Right cardiac atrium (tissue), 5 donors: ENCODE results near the gene PAPOLG. TPM values are rescaled to one million over a fixed set of nuclear protein-coding genes. Genes with fewer than 3 reads are reported as not detected.

Source experiments
- ATAC-seq, 2 donors: fragments of 200-7000 bp; cut with Tn5 transposase; one replicate each; pipeline versions ENCODE4 v1.8.0 to v1.9.1; 2020; ENCODE audit warnings: moderate library complexity in 2 of 2, mild to moderate bottlenecking in 1 of 2
- DNase-seq, 3 donors: peaks; one replicate each; pipeline ENCODE4 v3.0.0-alpha.2; 2020
- H3K27ac ChIP-seq: one replicate; pipeline ENCODE4 v1.5.1; 2013; ENCODE audit warnings: mild to moderate bottlenecking, low read length, control low read depth, moderate library complexity
- H3K27me3 ChIP-seq: one replicate; pipeline ENCODE4 v1.6.1; 2013; ENCODE audit not compliant: control insufficient read depth, insufficient read depth
- H3K4me1 ChIP-seq: one replicate; pipeline ENCODE4 v1.6.1; 2013; ENCODE audit warnings: low read length; ENCODE audit not compliant: control insufficient read depth, insufficient read depth
- H3K4me3 ChIP-seq: one replicate; pipeline ENCODE4 v1.5.1; 2013; ENCODE audit warnings: low read length, control low read depth
- H3K9me3 ChIP-seq: one replicate; pipeline ENCODE4 v1.6.1; 2013; ENCODE audit warnings: low read length; ENCODE audit not compliant: control insufficient read depth
- WGBS: extraction: QIAGEN DNeasy Blood & Tissue Kit; methylation state at CpG from one replicate; pipeline ENCODE4 v1.1.7; 2013; 5-methylcytosine and 5-hydroxymethylcytosine counted together
- intact Hi-C, 4 donors: fragments of 100-400 bp; cut with DNase I; formaldehyde crosslinking; loops; one replicate each; pipeline versions ENCODE4 v1.11.0 to v1.14.0; 2022 to 2023
- polyA plus RNA-seq: library from polyadenylated mRNA; stranded (reverse); fragments of 200-250 nt; gene quantifications from one replicate; pipeline ENCODE4 v1.2.3, GENCODE V29; 2013
- total RNA-seq, 4 donors: library from RNA; stranded (reverse); fragmentation: NEBNext Ultra II Directional; extraction: Animal tissue kit (Norgen Biotek cat#: 25700); gene quantifications; one replicate each; pipeline ENCODE4 v1.2.1, GENCODE V29; 2021
- donor health status: healthy with polysubstance abuse.
- donor health status: DM: no; HTN: yes; CAD: no.
- donor health status: DM: no; HTN: no; CAD: no.
- donor health status: DM: no; HTN: yes; CAD: no; lungs with severe emphysema.
- donor health status: DM: yes; HTN: yes; CAD: no.

PAPOLG gene
- total and polyA plus RNA-seq, 5 donors, result 4.5 to 9.6 (median 9.0) TPM

DNA sequence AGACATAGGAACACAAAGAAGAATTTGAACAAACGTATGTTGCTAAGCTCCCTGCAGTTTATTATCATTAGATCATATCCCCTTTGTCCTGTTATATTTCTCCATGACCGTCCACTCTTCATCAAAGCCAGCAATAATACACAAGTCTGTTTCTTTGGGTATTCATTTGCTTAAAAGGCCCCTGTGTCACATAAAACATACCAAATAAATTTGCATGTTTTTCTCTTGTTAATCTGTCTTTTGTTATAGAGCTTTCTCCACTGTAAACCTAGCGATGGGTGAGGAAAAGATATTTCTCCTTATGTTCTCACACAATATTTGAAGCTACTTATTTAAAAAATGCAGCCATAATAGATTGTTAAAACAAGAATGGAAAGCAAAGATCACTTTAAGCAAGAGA is 82.4 kb downstream of the PAPOLG start:
- no peak for ATAC-seq
- H3K9me3 ChIP-seq, result no peaks in the 10 kb centered on the region
- H3K27me3 ChIP-seq, result no peaks in the 10 kb centered on the region
- intact Hi-C loops, result no loop called here
- no peaks in the 10 kb centered on the region for H3K4me1 ChIP-seq
- no peak overlapping the region for H3K4me3 ChIP-seq
- no peak for DNase-seq
- WGBS, result 64% methylated on average over 3 of the region's 3 CpGs
- H3K27ac ChIP-seq, result no peak overlapping the region

GRCh38 chr2:60839126-60839813 is 83.2 kb downstream of the PAPOLG start:
- intact Hi-C loops, result no loop called here
- DNase-seq, result no peak
- no peak overlapping the region for H3K27ac ChIP-seq
- no peaks in the 10 kb centered on the region for H3K27me3 ChIP-seq
- ATAC-seq, result no peak
- WGBS, result 82% methylated on average over 9 of the region's 9 CpGs
- no peak overlapping the region for H3K4me3 ChIP-seq
- no peaks in the 10 kb centered on the region for H3K4me1 ChIP-seq
- H3K9me3 ChIP-seq, result no peaks in the 10 kb centered on the region

- WGBS, result 75% methylated on average over 7 of the region's 7 CpGs
- no peaks in the 10 kb centered on the region for H3K27me3 ChIP-seq
- no peaks in the 10 kb centered on the region for H3K9me3 ChIP-seq
- no peaks in the 10 kb centered on the region for H3K4me1 ChIP-seq
- no peak overlapping the region for H3K4me3 ChIP-seq
- ATAC-seq (no peak), DNase-seq (no peak)
- intact Hi-C loops, result no loop called here
- no peak overlapping the region for H3K27ac ChIP-seq
These were observed 84.8 kb downstream of the PAPOLG start for GRCh38 chr2:60840880-60841279.

DNA sequence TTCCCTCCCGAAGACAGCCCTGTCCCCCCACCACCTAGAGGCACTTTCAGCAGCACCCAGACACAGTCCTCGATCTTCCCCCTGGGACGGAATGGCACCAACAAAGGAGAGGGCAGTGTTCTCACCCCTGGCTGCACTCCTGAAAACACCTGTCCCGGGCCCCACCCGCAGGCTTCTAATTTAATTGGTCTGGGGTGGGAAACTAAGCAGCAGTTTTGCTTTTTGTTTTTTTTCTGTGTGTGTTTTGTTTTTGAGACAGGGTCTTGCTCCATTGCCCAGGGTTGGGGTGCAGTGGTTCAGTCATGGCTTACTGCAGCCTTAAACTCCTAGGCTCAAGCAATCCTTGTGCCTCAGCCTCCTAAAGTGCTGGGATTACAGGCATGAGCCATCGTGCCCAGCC is 86.9 kb downstream of the PAPOLG start:
- WGBS, result 82% methylated on average over 6 of the region's 6 CpGs
- no peak for DNase-seq
- H3K27ac ChIP-seq, result no peak overlapping the region
- no peaks in the 10 kb centered on the region for H3K27me3 ChIP-seq
- no peak for ATAC-seq
- H3K4me3 ChIP-seq, result no peak overlapping the region
- no peaks in the 10 kb centered on the region for H3K9me3 ChIP-seq
- intact Hi-C loops, result no loop called here
- H3K4me1 ChIP-seq, result no peaks in the 10 kb centered on the region

DNA sequence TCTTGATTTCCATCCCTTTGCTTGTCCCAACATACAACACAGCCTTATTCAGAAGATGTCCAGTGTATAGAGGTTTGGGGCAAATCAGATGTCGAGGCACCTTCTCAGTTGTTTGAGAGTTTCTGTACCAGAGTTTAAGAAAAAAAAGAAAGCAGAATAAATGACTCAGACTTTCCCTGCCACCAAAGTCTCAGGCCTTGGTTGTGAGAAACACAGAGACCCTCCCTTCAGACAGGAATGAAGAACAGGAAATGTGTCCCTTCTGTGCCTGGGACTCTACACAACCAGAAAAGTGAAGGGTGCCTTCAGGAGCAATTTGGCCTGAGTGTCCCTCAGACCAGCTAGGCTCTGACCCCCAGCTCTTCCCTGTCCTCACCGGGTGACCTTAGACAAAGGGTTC is 88.0 kb downstream of the PAPOLG start:
- H3K4me1 ChIP-seq, result no peaks in the 10 kb centered on the region
- WGBS, result 82% methylated on average over 2 of the region's 2 CpGs
- H3K27me3 ChIP-seq, result no peaks in the 10 kb centered on the region
- no peaks in the 10 kb centered on the region for H3K9me3 ChIP-seq
- intact Hi-C loops, result no loop called here
- ATAC-seq, result no peak
- H3K4me3 ChIP-seq, result no peak overlapping the region
- no peak for DNase-seq
- no peak overlapping the region for H3K27ac ChIP-seq

DNA sequence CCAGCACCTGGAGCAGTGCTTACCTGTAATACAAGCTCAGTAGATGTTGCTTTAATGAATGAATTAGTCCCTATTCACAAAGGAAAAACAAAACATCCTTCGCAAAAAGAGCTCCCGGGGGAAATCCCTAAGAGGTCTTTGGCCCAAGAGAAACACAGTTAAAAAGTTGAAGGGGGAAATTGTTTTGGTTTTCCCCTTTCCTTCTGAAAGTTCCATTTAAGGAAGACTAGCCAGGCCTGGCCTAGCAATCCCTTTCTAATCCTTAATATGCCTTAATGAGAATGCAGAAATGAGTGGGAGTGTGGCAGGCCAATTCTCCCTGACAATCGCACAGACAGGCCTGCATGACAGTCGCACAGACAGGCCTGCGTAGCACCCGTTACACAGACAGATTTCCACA is 91.8 kb downstream of the PAPOLG start:
- DNase-seq, result no peak
- Histone ChIP-seq H3K27me3 (no peaks in the 10 kb centered on the region), H3K27ac (no peak overlapping the region), H3K4me1 (no peaks in the 10 kb centered on the region), H3K9me3 (no peaks in the 10 kb centered on the region), H3K4me3 (no peak overlapping the region)
- 64% methylated on average over 6 of the region's 6 CpGs for WGBS
- ATAC-seq, result no peak
- intact Hi-C loops, result no loop called here

Other genes starting within 250 kb of the PAPOLG start
- gene BCL11A, start 202.6 kb upstream of the PAPOLG start, total RNA-seq, result 10 to 100 TPM in 1 of 4 donors, 1 to 10 TPM in 3; 8.3 to 11.2 (median 8.9) TPM
- 3.7 TPM for gene BCL11A, start 202.6 kb upstream of the PAPOLG start, polyA plus RNA-seq
- 1 to 10 TPM; 5.7 to 8.0 (median 6.4) TPM for gene REL, start 125.3 kb downstream of the PAPOLG start, total RNA-seq
- 1.8 TPM for gene REL, start 125.3 kb downstream of the PAPOLG start, polyA plus RNA-seq